Right atrium auricular region (tissue), 2 donors: ENCODE results near the gene CRB1. TPM values are rescaled to one million over a fixed set of nuclear protein-coding genes. Genes with fewer than 3 reads are reported as not detected.

ENCODE experiments used
- DNase-seq: peaks from one replicate; pipeline ENCODE4 v3.0.0-alpha.2; 2019; ENCODE audit warnings: low spot score
- H3K27ac ChIP-seq, 2 donors: fragments of 200-600 bp; sonication (generic); 1 replicate in 1 of 2; 2 replicates in 1 of 2; pipeline ENCODE4 v1.5.1; 2016 to 2019
- H3K27me3 ChIP-seq, 2 donors: fragments of 200-600 bp; sonication (generic); one replicate each; pipeline versions ENCODE4 v1.5.1 to v1.6.0; 2017 to 2019
- H3K36me3 ChIP-seq: fragments of 200-600 bp; sonication (generic); one replicate; pipeline ENCODE4 v1.5.1; 2016
- H3K4me1 ChIP-seq, 2 donors: fragments of 200-600 bp; sonication (generic); one replicate each; pipeline versions ENCODE4 v1.5.1 to v1.6.0; 2017 to 2019
- H3K4me3 ChIP-seq, 2 donors: fragments of 200-600 bp; sonication (generic); 1 replicate in 1 of 2; 2 replicates in 1 of 2; pipeline ENCODE4 v1.5.1; 2017 to 2019; ENCODE audit warnings: mild to moderate bottlenecking in 1 of 2, moderate library complexity in 1 of 2
- H3K9me3 ChIP-seq, 2 donors: fragments of 200-600 bp; sonication (generic); one replicate each; pipeline ENCODE4 v1.5.1; 2019
- CTCF ChIP-seq, 2 donors: fragments of 200-600 bp; sonication (generic); IDR thresholded peaks; one replicate each; pipeline ENCODE4 v1.5.1; 2019; ENCODE audit warnings: antibody characterized with exemption in 2 of 2
- total RNA-seq, 2 donors: library from RNA; depleted of rRNA; stranded (reverse); fragments of >200 nt; gene quantifications; one replicate each; pipeline ENCODE4 v1.1.0, GENCODE V29; 2016

CRB1 gene
- total RNA-seq, 2 donors from 2014 or later: 0.11 to 0.75 TPM

GRCh38 chr1:197307551-197307950 is 39.5 kb downstream of the CRB1 start:
- Histone ChIP-seq H3K27ac (no peak overlapping the region), H3K9me3 (no peaks in the 10 kb centered on the region), H3K4me1 (no peaks in the 10 kb centered on the region), H3K4me3 (no peak overlapping the region), H3K36me3 (no peaks in the 10 kb centered on the region), H3K27me3 (no peaks in the 10 kb centered on the region)
- no peak for DNase-seq
- no peak for TF ChIP-seq CTCF (IDR thresholded peaks at IDR 0.05)

GRCh38 chr1:197311081-197311480 is 43.0 kb downstream of the CRB1 start:
- H3K4me3 ChIP-seq: no peak overlapping the region
- H3K27me3 ChIP-seq: no peaks in the 10 kb centered on the region
- H3K4me1 ChIP-seq: no peaks in the 10 kb centered on the region

GRCh38 chr1:197312163-197312562 is 44.1 kb downstream of the CRB1 start:
- no peaks in the 10 kb centered on the region for H3K4me1 ChIP-seq
- H3K27ac ChIP-seq: no peak overlapping the region
- H3K36me3 ChIP-seq: no peaks in the 10 kb centered on the region
- H3K9me3 ChIP-seq: no peaks in the 10 kb centered on the region
- no peak overlapping the region for H3K4me3 ChIP-seq
- no peak for TF ChIP-seq CTCF (IDR thresholded peaks at IDR 0.05)
- H3K27me3 ChIP-seq: no peaks in the 10 kb centered on the region
- DNase-seq: no peak

More at GRCh38 chr1:197311081-197311480, 43.0 kb downstream of the CRB1 start:
- Histone ChIP-seq H3K27ac (no peak overlapping the region), H3K9me3 (no peaks in the 10 kb centered on the region), H3K36me3 (no peaks in the 10 kb centered on the region)
- no peak for TF ChIP-seq CTCF (IDR thresholded peaks at IDR 0.05)
- DNase-seq: no peak

GRCh38 chr1:197313713-197314112 is 45.7 kb downstream of the CRB1 start:
- no peak for DNase-seq
- no peak for TF ChIP-seq CTCF (IDR thresholded peaks at IDR 0.05)
- Histone ChIP-seq H3K36me3 (no peaks in the 10 kb centered on the region), H3K4me3 (no peak overlapping the region), H3K27ac (no peak overlapping the region), H3K4me1 (no peaks in the 10 kb centered on the region), H3K9me3 (no peaks in the 10 kb centered on the region), H3K27me3 (no peaks in the 10 kb centered on the region)

- Histone ChIP-seq H3K4me1 (no peaks in the 10 kb centered on the region), H3K36me3 (no peaks in the 10 kb centered on the region), H3K4me3 (no peak overlapping the region), H3K9me3 (no peaks in the 10 kb centered on the region), H3K27me3 (no peaks in the 10 kb centered on the region), H3K27ac (no peak overlapping the region)
- DNase-seq: no peak
- no peak for TF ChIP-seq CTCF (IDR thresholded peaks at IDR 0.05)
Observed at GRCh38 chr1:197314682-197315081, 46.6 kb downstream of the CRB1 start.

- no peak for TF ChIP-seq CTCF (IDR thresholded peaks at IDR 0.05)
- no peak for DNase-seq
- Histone ChIP-seq H3K9me3 (no peaks in the 10 kb centered on the region), H3K36me3 (no peaks in the 10 kb centered on the region), H3K4me3 (no peak overlapping the region), H3K4me1 (peaks cover 0 to 7% of the 10 kb centered on the region in 2 donors), H3K27me3 (no peaks in the 10 kb centered on the region), H3K27ac (no peak overlapping the region)
Observed at GRCh38 chr1:197319631-197320030, 51.6 kb downstream of the CRB1 start.
